HepG2 (cell line): ENCODE results near the gene MLX. TPM values are rescaled to one million over a fixed set of nuclear protein-coding genes. Genes with fewer than 3 reads are reported as not detected.

Experiments
- BCL3 ChIP-seq: sonication (generic); formaldehyde crosslinking; IDR thresholded peaks from 2 replicates; pipeline ENCODE4 v1.5.1; 2020; ENCODE audit warnings: mild to moderate bottlenecking, missing genetic modification reagents, moderate library complexity
- CREB3 ChIP-seq: sonication (generic); formaldehyde crosslinking; IDR thresholded peaks from 2 replicates; pipeline ENCODE4 v1.5.0; 2020; ENCODE audit warnings: missing genetic modification reagents
- DNMT3B ChIP-seq: conservative IDR thresholded peaks from 2 replicates; pipeline ENCODE4 v1.6.1; 2016; ENCODE audit warnings: missing biosample characterization, control low read depth
- E2F1 ChIP-seq: sonication (generic); formaldehyde crosslinking; IDR thresholded peaks from 2 replicates; pipeline ENCODE4 v1.5.0; 2020; ENCODE audit warnings: missing genetic modification reagents
- ETV5 ChIP-seq: IDR thresholded peaks from 2 replicates; pipeline ENCODE4 v1.6.1; 2018; ENCODE audit warnings: missing biosample characterization, missing genetic modification reagents, inconsistent platforms, borderline replicate concordance
- HINFP ChIP-seq: sonication (generic); formaldehyde crosslinking; IDR thresholded peaks from 2 replicates; pipeline ENCODE4 v1.4.0; 2020; ENCODE audit warnings: low read depth, mild to moderate bottlenecking, missing genetic modification reagents
- HMGA1 ChIP-seq: sonication (generic); formaldehyde crosslinking; conservative IDR thresholded peaks from 2 replicates; pipeline ENCODE4 v1.4.0; 2020; ENCODE audit warnings: missing genetic modification reagents
- HNRNPH1 ChIP-seq: fragments of 200-400 bp; formaldehyde crosslinking; optimal IDR thresholded peaks from 2 replicates; pipeline ENCODE3; 2017; ENCODE audit warnings: mild to moderate bottlenecking, low read depth, low read length
- KLF9 ChIP-seq: IDR thresholded peaks from 2 replicates; pipeline ENCODE4 v1.6.1; 2016; ENCODE audit warnings: low read depth
- KMT2A ChIP-seq: sonication (generic); formaldehyde crosslinking; IDR thresholded peaks from 2 replicates; pipeline ENCODE4 v1.4.0; 2020; ENCODE audit warnings: missing genetic modification reagents
- NR3C1 ChIP-seq: sonication (generic); formaldehyde crosslinking; IDR thresholded peaks from 2 replicates; pipeline ENCODE4 v1.4.0; 2020; ENCODE audit warnings: missing genetic modification reagents
- ONECUT2 ChIP-seq: sonication (generic); formaldehyde crosslinking; IDR thresholded peaks from 2 replicates; pipeline ENCODE4 v1.4.0; 2020; ENCODE audit warnings: missing genetic modification reagents
- RBM39 ChIP-seq: fragments of 200-400 bp; formaldehyde crosslinking; IDR thresholded peaks from one replicate; pipeline ENCODE4 v1.6.1; 2018; ENCODE audit warnings: antibody characterized with exemption, mild to moderate bottlenecking, low read depth, low read length; ENCODE audit not compliant: poor library complexity, severe bottlenecking
- RXRB ChIP-seq: IDR thresholded peaks from 2 replicates; pipeline ENCODE4 v1.6.1; 2016; ENCODE audit warnings: borderline replicate concordance, missing genetic modification reagents, missing compliant biosample characterization
- SNAI1 ChIP-seq: sonication (generic); formaldehyde crosslinking; IDR thresholded peaks from 2 replicates; pipeline ENCODE4 v1.5.0; 2020; ENCODE audit warnings: mild to moderate bottlenecking, missing genetic modification reagents, borderline replicate concordance
- ZFP37 ChIP-seq: sonication (generic); formaldehyde crosslinking; IDR thresholded peaks from 2 replicates; pipeline ENCODE4 v1.4.0; 2020; ENCODE audit warnings: missing genetic modification reagents, borderline replicate concordance
- ZKSCAN5 ChIP-seq: sonication (generic); formaldehyde crosslinking; IDR thresholded peaks from 2 replicates; pipeline ENCODE4 v1.5.1; 2020; ENCODE audit warnings: mild to moderate bottlenecking, missing genetic modification reagents
- ZNF180 ChIP-seq: sonication (generic); formaldehyde crosslinking; IDR thresholded peaks from 2 replicates; pipeline ENCODE4 v1.4.0; 2020; ENCODE audit warnings: low read depth, missing genetic modification reagents, borderline replicate concordance
- ZNF274 ChIP-seq: sonication (generic); formaldehyde crosslinking; IDR thresholded peaks from 2 replicates; pipeline ENCODE4 v1.5.1; 2020; ENCODE audit warnings: mild to moderate bottlenecking, missing genetic modification reagents
- ZNF331 ChIP-seq: sonication (generic); formaldehyde crosslinking; IDR thresholded peaks from 2 replicates; pipeline ENCODE4 v1.4.0; 2020; ENCODE audit warnings: missing genetic modification reagents
- ZNF761 ChIP-seq: sonication (generic); formaldehyde crosslinking; conservative IDR thresholded peaks from 2 replicates; pipeline ENCODE4 v1.4.0; 2020; ENCODE audit warnings: mild to moderate bottlenecking, missing genetic modification reagents
- ZNF768 ChIP-seq: sonication (generic); formaldehyde crosslinking; IDR thresholded peaks from 2 replicates; pipeline ENCODE4 v1.4.0; 2020; ENCODE audit warnings: missing genetic modification reagents
- ZSCAN29 ChIP-seq: sonication (generic); formaldehyde crosslinking; conservative IDR thresholded peaks from 2 replicates; pipeline ENCODE4 v1.4.0; 2020; ENCODE audit warnings: mild to moderate bottlenecking, missing genetic modification reagents
- ZZZ3 ChIP-seq: sonication (generic); formaldehyde crosslinking; IDR thresholded peaks from 2 replicates; pipeline ENCODE4 v1.4.0; 2020; ENCODE audit warnings: missing genetic modification reagents, mild to moderate bottlenecking, borderline replicate concordance
- polyA plus RNA-seq, 8 experiments: library from polyadenylated mRNA; depleted of rRNA in 3 of 8; stranded (reverse) in 7 of 8; unstranded in 1 of 8; fragments of >200 nt; fragmentation: Illumina TruSeq in 4 of 8; extraction: Trizol in 4 of 8; gene quantifications; 2 replicates each; pipeline versions ENCODE4 v1.2.1 to v1.2.3, GENCODE V29; 2011 to 2016; ENCODE audit warnings: low read depth in 4 of 8, missing spikeins in 1 of 8, mixed read lengths in 1 of 8; ENCODE audit not compliant: insufficient read depth in 1 of 8
- total RNA-seq, 5 experiments: library from RNA; depleted of rRNA; stranded (reverse); fragments of >200 nt; fragmentation: Illumina TruSeq; extraction: Trizol; gene quantifications; 2 replicates each; pipeline ENCODE4 v1.2.3, GENCODE V29; 2016; ENCODE audit warnings: low read depth in 1 of 5
- TF ChIP-seq, protein P1 (sequence below): sonication (generic); formaldehyde crosslinking; IDR thresholded peaks from 2 replicates; pipeline ENCODE4 v1.4.0; 2020; ENCODE audit warnings: missing genetic modification reagents

The MLX gene
- total and polyA plus RNA-seq, 2 of the 13 experiments (the other 11 are each of a cell fraction or from before 2014, with no cell fraction given): 38.9 to 74.4 TPM

GRCh38 chr17:42577532-42578281, 10.8 kb downstream of the MLX start, which contains the start of gene PSMC3IP (continued):
- TF ChIP-seq ZZZ3 (CRISPR knock-in tag): no peak; the same call in 1 of the 2 replicates
- TF ChIP-seq ZKSCAN5 (CRISPR knock-in tag): no peak
- TF ChIP-seq KLF9 (CRISPR knock-in tag): peak; percentile 84; the same call in 1 of the 2 replicates
- peak; percentile 22 for TF ChIP-seq HNRNPH1
- TF ChIP-seq KMT2A (CRISPR knock-in tag): peak; percentile 87; the same call in 1 of the 2 replicates
- TF ChIP-seq ZNF331 (CRISPR knock-in tag): no peak; the same call in 1 of the 2 replicates
- TF ChIP-seq ONECUT2 (CRISPR knock-in tag): no peak
- peak; percentile 81 for TF ChIP-seq ETV5 (CRISPR knock-in tag)
- TF ChIP-seq DNMT3B (CRISPR knock-in tag): peak; percentile 68; the same call in 1 of the 2 replicates
- peak; percentile 70; the same call in 1 of the 2 replicates for TF ChIP-seq ZNF761 (CRISPR knock-in tag)
- TF ChIP-seq HMGA1 (CRISPR knock-in tag): no peak
- no peak for TF ChIP-seq RBM39
- TF ChIP-seq RXRB: peak; percentile 95
- TF ChIP-seq HINFP (CRISPR knock-in tag): peak; percentile 90; the same call in 1 of the 2 replicates
- no peak for TF ChIP-seq CREB3 (CRISPR knock-in tag)
- TF ChIP-seq ZNF274 (CRISPR knock-in tag): peak; percentile 85
- TF ChIP-seq ZSCAN29 (CRISPR knock-in tag): peak; percentile 28; the same call in 1 of the 2 replicates
- peak; percentile 65; the same call in 1 of the 2 replicates for TF ChIP-seq ZNF768 (CRISPR knock-in tag)
- TF ChIP-seq ZNF180: peak; percentile 21; the same call in 1 of the 2 replicates
- peak; percentile 75; the same call in 1 of the 2 replicates for TF ChIP-seq SNAI1 (CRISPR knock-in tag)
- peak; percentile 98 for TF ChIP-seq E2F1
- no peak for TF ChIP-seq ZFP37 (CRISPR knock-in tag)
- no peak for TF ChIP-seq NR3C1
- TF ChIP-seq, protein P1, sequence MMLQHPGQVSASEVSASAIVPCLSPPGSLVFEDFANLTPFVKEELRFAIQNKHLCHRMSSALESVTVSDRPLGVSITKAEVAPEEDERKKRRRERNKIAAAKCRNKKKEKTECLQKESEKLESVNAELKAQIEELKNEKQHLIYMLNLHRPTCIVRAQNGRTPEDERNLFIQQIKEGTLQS (CRISPR knock-in tag): no peak
- peak; percentile 58; the same call in 1 of the 2 replicates for TF ChIP-seq BCL3 (CRISPR knock-in tag)
